Stimulated activated CD8-positive, alpha-beta memory T cell treated with anti-CD3 and anti-CD28 coated beads, Interleukin-2, amount 100 ng/mL, for 1 hour (primary cell): Measurements from ENCODE around the gene PNP.
"Not testable (repeated sequence)": the region's sequence is repeated elsewhere in the genome, so short reads cannot be mapped to it uniquely, and the experiment has no call there.

Source experiments
- DNase-seq, 2 donors: peaks; one replicate each; pipeline ENCODE4 v3.0.0-alpha.2; 2020; ENCODE audit warnings: low read depth in 2 of 2

Gene PNP

GRCh38 chr14:20469242-20469889 lies at the start of gene PNP:
PNP (plus strand) TSS chr14:20469406; CDS start chr14:20469525, 119 bp downstream.
- peak; percentile 69 to 76 for DNase-seq

GRCh38 chr14:20419419-20419818 lies 49.8 kb upstream of the PNP start:
- no peak for DNase-seq

- DNase-seq = no peak
Measured at GRCh38 chr14:20421267-20421666, 47.9 kb upstream of the PNP start.

GRCh38 chr14:20422886-20423285 lies 46.3 kb upstream of the PNP start:
- no peak for DNase-seq

- no peak for DNase-seq
Measured at GRCh38 chr14:20424851-20425250, 44.4 kb upstream of the PNP start.

- no peak for DNase-seq
Measured at GRCh38 chr14:20427231-20428009, 41.8 kb upstream of the PNP start.

GRCh38 chr14:20428010-20428365 lies 41.2 kb upstream of the PNP start:
- no peak for DNase-seq

GRCh38 chr14:20428802-20429201 lies 40.4 kb upstream of the PNP start:
- DNase-seq = no peak

GRCh38 chr14:20429801-20430669 lies 39.2 kb upstream of the PNP start:
- no peak for DNase-seq

GRCh38 chr14:20434701-20435581 lies 34.3 kb upstream of the PNP start:
- DNase-seq = no peak

GRCh38 chr14:20435582-20436362 lies 33.4 kb upstream of the PNP start, which contains the start of gene KLHL33:
KLHL33 (minus strand) TSS chr14:20436166; CDS start chr14:20435811, 355 bp downstream.
- no peak for DNase-seq

- no peak for DNase-seq
Measured at GRCh38 chr14:20436363-20436755, 32.8 kb upstream of the PNP start.

- DNase-seq = no peak
Measured at GRCh38 chr14:20438664-20439063, 30.5 kb upstream of the PNP start.

GRCh38 chr14:20440465-20440864 lies 28.7 kb upstream of the PNP start:
- no peak for DNase-seq

- no peak for DNase-seq
Measured at GRCh38 chr14:20440882-20441281, 28.3 kb upstream of the PNP start.

GRCh38 chr14:20441461-20441860 lies 27.7 kb upstream of the PNP start:
- DNase-seq = no peak

- not testable (repeated sequence) for DNase-seq
Measured at GRCh38 chr14:20443650-20444049, 25.6 kb upstream of the PNP start.

- no peak for DNase-seq
Measured at GRCh38 chr14:20446889-20447288, 22.3 kb upstream of the PNP start.

- not testable (repeated sequence) for DNase-seq
Measured at GRCh38 chr14:20452831-20453230, 16.4 kb upstream of the PNP start.

GRCh38 chr14:20454516-20455354 lies 14.5 kb upstream of the PNP start, which contains the start of the genes APEX1 and OSGEP:
APEX1 (plus strand) TSS chr14:20455226; CDS start chr14:20455646, 420 bp downstream.
OSGEP (minus strand) TSS chr14:20454812; CDS start chr14:20454683, 129 bp downstream.
- peak; percentile 92 to 95 for DNase-seq
